GM21447 (cell line): Measurements from ENCODE around the gene ADCYAP1R1.

Experiments
- ATAC-seq: cut with Tn5 transposase; IDR thresholded peaks from one replicate; pipeline ENCODE4 v1.9.1; 2021; ENCODE audit not compliant: unreplicated experiment

ADCYAP1R1 gene

GRCh38 chr7:31036924-31037323 is 15.2 kb upstream of the ADCYAP1R1 start:
- no peak for ATAC-seq

GRCh38 chr7:31043051-31043471 is 9.0 kb upstream of the ADCYAP1R1 start:
- ATAC-seq, result no peak

- ATAC-seq, result no peak
Measured at GRCh38 chr7:31044529-31044928, 7.6 kb upstream of the ADCYAP1R1 start.

DNA sequence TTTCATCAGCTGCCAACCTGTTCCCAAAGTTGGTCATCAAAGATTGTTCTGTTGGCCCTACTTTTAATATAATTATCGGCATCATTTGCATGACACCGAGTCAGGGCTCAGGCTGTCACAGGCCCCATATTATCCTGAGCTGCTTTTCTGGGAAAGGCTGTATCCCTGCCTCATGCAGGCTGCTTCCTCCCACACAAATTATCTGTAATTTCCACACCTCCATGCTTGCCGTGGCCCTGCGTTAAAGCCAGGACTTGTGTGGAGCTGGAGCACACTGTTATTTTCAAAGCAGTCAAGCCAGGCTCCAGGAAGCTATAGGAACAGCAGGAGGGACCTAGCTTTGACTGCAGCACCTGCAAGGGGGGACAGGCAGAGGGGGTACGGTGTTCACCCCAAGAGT is 5.4 kb upstream of the ADCYAP1R1 start:
- no peak for ATAC-seq

DNA sequence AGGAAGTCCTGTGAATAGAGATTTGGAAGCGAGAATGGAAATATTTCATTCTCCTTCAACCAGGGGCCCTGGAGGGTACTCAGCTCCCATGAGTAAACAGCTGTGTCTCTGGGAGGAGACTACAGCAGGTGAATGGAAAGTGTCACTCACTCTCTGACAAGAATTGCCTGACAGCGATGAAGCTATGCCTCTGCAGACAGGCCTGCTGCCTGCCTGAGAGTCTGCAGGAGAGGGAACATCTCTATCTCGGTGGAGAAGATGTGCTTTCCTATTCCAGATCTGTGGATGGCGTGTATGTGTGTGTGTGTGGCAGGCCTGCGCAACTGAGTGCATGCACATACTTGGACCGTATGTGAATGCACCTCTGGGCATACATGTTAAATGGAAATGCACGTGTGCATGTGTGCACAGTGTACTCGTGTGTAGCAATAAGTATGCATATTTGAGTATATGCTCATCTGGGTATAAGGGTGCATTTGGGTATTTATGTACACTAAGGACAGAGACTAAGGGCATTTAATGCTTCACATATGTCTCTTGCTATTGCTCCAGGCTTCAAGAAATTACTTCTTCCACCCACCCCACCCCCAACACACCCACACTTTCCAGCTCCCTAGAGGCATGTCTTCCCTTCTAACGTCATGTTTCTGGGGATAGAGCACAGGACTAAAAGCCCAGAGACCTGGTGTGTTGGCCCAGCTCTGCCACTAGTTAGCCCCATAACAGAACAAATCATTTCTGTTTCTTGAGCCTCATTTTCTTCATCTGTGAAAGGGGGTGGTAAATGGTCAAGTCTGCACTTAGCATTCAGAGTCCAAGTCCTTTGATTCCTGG is 4.6 kb upstream of the ADCYAP1R1 start:
- no peak for ATAC-seq

GRCh38 chr7:31049005-31049765 is 2.9 kb upstream of the ADCYAP1R1 start:
- ATAC-seq, result no peak

- ATAC-seq, result no peak
Measured at GRCh38 chr7:31052487-31052840, 356 bp downstream of the ADCYAP1R1 start.

GRCh38 chr7:31052841-31053601 is 913 bp downstream of the ADCYAP1R1 start:
- ATAC-seq, result no peak

- ATAC-seq, result no peak
Measured at GRCh38 chr7:31053986-31054385, 1.9 kb downstream of the ADCYAP1R1 start.

- ATAC-seq, result no peak
Measured at GRCh38 chr7:31054608-31055278, 2.6 kb downstream of the ADCYAP1R1 start.

- ATAC-seq, result no peak
Measured at GRCh38 chr7:31055471-31055870, 3.4 kb downstream of the ADCYAP1R1 start.

- no peak for ATAC-seq
Measured at GRCh38 chr7:31056775-31057346, 4.8 kb downstream of the ADCYAP1R1 start.

DNA sequence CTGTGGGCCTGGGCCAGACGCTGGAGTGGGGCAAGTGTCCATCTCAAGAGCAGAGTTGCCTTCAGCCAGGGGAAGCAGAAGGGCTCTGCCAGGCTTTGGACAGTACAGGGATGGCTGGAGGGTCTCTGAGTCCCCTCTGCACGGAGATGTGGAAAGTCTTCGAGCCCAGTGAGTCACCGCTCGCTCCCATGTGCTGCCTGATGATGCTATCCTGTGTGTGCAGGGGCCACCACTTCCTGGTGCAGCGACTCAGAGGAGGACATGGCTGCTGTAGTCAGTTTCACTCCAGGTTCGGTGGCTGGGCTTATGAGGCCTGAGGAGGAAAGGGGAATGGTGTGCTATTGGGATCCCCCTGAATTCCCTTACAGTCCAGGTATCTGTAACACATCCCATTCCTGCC is 6.0 kb downstream of the ADCYAP1R1 start:
- no peak for ATAC-seq

GRCh38 chr7:31058688-31059087 is 6.6 kb downstream of the ADCYAP1R1 start:
- no peak for ATAC-seq

GRCh38 chr7:31059551-31059950 is 7.4 kb downstream of the ADCYAP1R1 start:
- ATAC-seq, result no peak

GRCh38 chr7:31061185-31061584 is 9.1 kb downstream of the ADCYAP1R1 start:
- no peak for ATAC-seq

- no peak for ATAC-seq
Measured at GRCh38 chr7:31062746-31063435, 10.8 kb downstream of the ADCYAP1R1 start.

- no peak for ATAC-seq
Measured at GRCh38 chr7:31065021-31065593, 13.0 kb downstream of the ADCYAP1R1 start.

- ATAC-seq, result no peak
Measured at GRCh38 chr7:31065840-31066239, 13.7 kb downstream of the ADCYAP1R1 start.
